GM04503 (cell line): ENCODE results near the gene FGF18.

Experiments
- DNase-seq: peaks from one replicate; pipeline ENCODE4 v3.0.0-alpha.2; 2012; ENCODE audit warnings: low read depth

FGF18 gene

GRCh38 chr5:171422902-171423663 lies 3.6 kb downstream of the FGF18 start:
- DNase-seq, result no peak

- DNase-seq, result no peak
Measured at GRCh38 chr5:171424726-171425125, 5.3 kb downstream of the FGF18 start.

GRCh38 chr5:171425596-171426244 lies 6.3 kb downstream of the FGF18 start:
- DNase-seq, result no peak

- no peak for DNase-seq
Measured at GRCh38 chr5:171426266-171426665, 6.8 kb downstream of the FGF18 start.

GRCh38 chr5:171426680-171427079 lies 7.2 kb downstream of the FGF18 start:
- DNase-seq, result no peak

GRCh38 chr5:171427318-171428167 lies 8.1 kb downstream of the FGF18 start:
- no peak for DNase-seq

GRCh38 chr5:171428168-171428696 lies 8.8 kb downstream of the FGF18 start:
- DNase-seq, result no peak

- DNase-seq, result no peak
Measured at GRCh38 chr5:171428809-171429542, 9.5 kb downstream of the FGF18 start.

- DNase-seq, result no peak
Measured at GRCh38 chr5:171429543-171429910, 10.1 kb downstream of the FGF18 start.

GRCh38 chr5:171431251-171431777 lies 11.9 kb downstream of the FGF18 start:
- no peak for DNase-seq

- DNase-seq, result no peak
Measured at GRCh38 chr5:171432076-171432475, 12.6 kb downstream of the FGF18 start.

GRCh38 chr5:171432583-171433351 lies 13.3 kb downstream of the FGF18 start:
- DNase-seq, result no peak

- DNase-seq, result no peak
Measured at GRCh38 chr5:171433352-171433698, 13.9 kb downstream of the FGF18 start.

GRCh38 chr5:171433982-171434676 lies 14.7 kb downstream of the FGF18 start:
- no peak for DNase-seq

- DNase-seq, result no peak
Measured at GRCh38 chr5:171434874-171435273, 15.4 kb downstream of the FGF18 start.

GRCh38 chr5:171435908-171436307 lies 16.5 kb downstream of the FGF18 start:
- no peak for DNase-seq

GRCh38 chr5:171436804-171437285 lies 17.4 kb downstream of the FGF18 start:
- no peak for DNase-seq

- DNase-seq, result no peak
Measured at GRCh38 chr5:171437286-171437821, 17.9 kb downstream of the FGF18 start.

- DNase-seq, result no peak
Measured at GRCh38 chr5:171438738-171439137, 19.3 kb downstream of the FGF18 start.

- DNase-seq, result no peak
Measured at GRCh38 chr5:171441246-171441791, 21.9 kb downstream of the FGF18 start.
